Dorsolateral prefrontal cortex (tissue), 118 donors: ENCODE measurements around the gene B3GNT9. TPM values are rescaled to one million over a fixed set of nuclear protein-coding genes. Genes with fewer than 3 reads are reported as not detected.

Experiments
- total RNA-seq, 120 experiments: library from RNA; stranded (reverse); gene quantifications; one replicate each; pipeline versions ENCODE4 v1.2.3 to v1.2.4, GENCODE V29; 2022

The B3GNT9 gene
- total RNA-seq, 120 experiments from 2014 or later = 4.8 to 23.7 (median 10.6) TPM

Other genes with a start within 250 kb of the B3GNT9 start
- under 1 TPM in 1 of 120 experiments, not detected in 119; 0.60 TPM for gene CDH16, start 232.1 kb downstream of the B3GNT9 start, total RNA-seq
- gene RRAD, start 225.5 kb downstream of the B3GNT9 start, total RNA-seq = 10 to 100 TPM in 2 of 120 experiments, 1 to 10 TPM in 108, under 1 TPM in 10; 0.55 to 13.8 (median 2.0) TPM
- 10 to 100 TPM; 52.1 to 95.9 (median 74.6) TPM for gene CIAO2B, start 216.6 kb downstream of the B3GNT9 start, total RNA-seq
- gene CES2, start 215.5 kb downstream of the B3GNT9 start, total RNA-seq = 10 to 100 TPM; 22.8 to 59.4 (median 39.9) TPM
- 10 to 100 TPM in 6 of 120 experiments, 1 to 10 TPM in 114; 1.3 to 16.1 (median 5.8) TPM for gene CES3, start 189.7 kb downstream of the B3GNT9 start, total RNA-seq
- gene CES4A, start 162.4 kb downstream of the B3GNT9 start, total RNA-seq = 100 to 1,000 TPM in 75 of 120 experiments, 10 to 100 TPM in 45; 46.0 to 216 (median 110) TPM
- 10 to 100 TPM; 16.0 to 71.3 (median 36.7) TPM for gene CBFB, start 121.8 kb downstream of the B3GNT9 start, total RNA-seq
- gene PHAF1, start 41.1 kb downstream of the B3GNT9 start, total RNA-seq = 10 to 100 TPM; 19.1 to 43.4 (median 33.0) TPM
- 10 to 100 TPM in 84 of 120 experiments, 1 to 10 TPM in 36; 5.6 to 19.5 (median 11.5) TPM for gene TRADD, start 8.9 kb upstream of the B3GNT9 start, total RNA-seq
- 10 to 100 TPM in 61 of 120 experiments, 1 to 10 TPM in 59; 3.8 to 25.4 (median 10.2) TPM for gene FBXL8, start 9.0 kb upstream of the B3GNT9 start, total RNA-seq
- 100 to 1,000 TPM in 95 of 120 experiments, 10 to 100 TPM in 25; 73.3 to 206 (median 120) TPM for gene HSF4, start 13.7 kb upstream of the B3GNT9 start, total RNA-seq
- gene NOL3, start 19.5 kb upstream of the B3GNT9 start, total RNA-seq = 10 to 100 TPM; 23.0 to 67.7 (median 36.8) TPM
- gene MATCAP1, start 33.0 kb upstream of the B3GNT9 start, total RNA-seq = 100 to 1,000 TPM in 5 of 120 experiments, 10 to 100 TPM in 115; 51.2 to 112 (median 73.4) TPM
- 1 to 10 TPM in 29 of 120 experiments, under 1 TPM in 66, not detected in 25; 0.20 to 2.3 (median 0.73) TPM for gene EXOC3L1, start 39.1 kb upstream of the B3GNT9 start, total RNA-seq
- 10 to 100 TPM; 30.4 to 60.3 (median 41.7) TPM for gene E2F4, start 41.2 kb upstream of the B3GNT9 start, total RNA-seq
- 1 to 10 TPM in 96 of 120 experiments, under 1 TPM in 24; 0.41 to 2.9 (median 1.3) TPM for gene ELMO3, start 48.1 kb upstream of the B3GNT9 start, total RNA-seq
- 10 to 100 TPM; 16.2 to 40.3 (median 28.1) TPM for gene TMEM208, start 76.1 kb upstream of the B3GNT9 start, total RNA-seq
- gene FHOD1, start 96.5 kb upstream of the B3GNT9 start, total RNA-seq = 10 to 100 TPM in 102 of 120 experiments, 1 to 10 TPM in 18; 5.4 to 26.6 (median 13.7) TPM
- gene SLC9A5, start 98.0 kb upstream of the B3GNT9 start, total RNA-seq = 10 to 100 TPM in 69 of 120 experiments, 1 to 10 TPM in 51; 3.0 to 25.8 (median 10.6) TPM
- gene PLEKHG4, start 128.5 kb upstream of the B3GNT9 start, total RNA-seq = 10 to 100 TPM in 3 of 120 experiments, 1 to 10 TPM in 117; 1.2 to 17.6 (median 4.5) TPM
- 1 to 10 TPM in 13 of 120 experiments, under 1 TPM in 64, not detected in 43; 0.10 to 3.8 (median 0.41) TPM for gene KCTD19, start 175.7 kb upstream of the B3GNT9 start, total RNA-seq
- 1 to 10 TPM in 40 of 120 experiments, under 1 TPM in 59, not detected in 21; 0.24 to 6.2 (median 0.89) TPM for gene LRRC36, start 175.8 kb upstream of the B3GNT9 start, total RNA-seq
- gene TPPP3, start 242.5 kb upstream of the B3GNT9 start, total RNA-seq = 100 to 1,000 TPM in 32 of 120 experiments, 10 to 100 TPM in 88; 25.3 to 256 (median 73.1) TPM